ENCODE results near the gene PRODH2.

The PRODH2 gene

GRCh38 chr19:35812220-35813042, at the start of gene PRODH2:
Gene PRODH2 (minus strand): TSS chr19:35812845. CDS start chr19:35812805, 40 bp downstream.
- no peak for DNase-seq

GRCh38 chr19:35861640-35862160, 49.1 kb upstream of the PRODH2 start:
- DNase-seq, result no peak

GRCh38 chr19:35860818-35861639, 48.4 kb upstream of the PRODH2 start:
- DNase-seq, result no peak

- no peak for DNase-seq
Observed at GRCh38 chr19:35860436-35860817, 47.8 kb upstream of the PRODH2 start.

GRCh38 chr19:35859414-35859813, 46.8 kb upstream of the PRODH2 start:
- DNase-seq, result no peak

- DNase-seq, result no peak
Observed at GRCh38 chr19:35858311-35858710, 45.7 kb upstream of the PRODH2 start.

GRCh38 chr19:35856546-35857149, 44.0 kb upstream of the PRODH2 start, which contains the start of gene KIRREL2:
Gene KIRREL2 (plus strand): TSS chr19:35856911. CDS start chr19:35857120, 209 bp downstream.
- DNase-seq, result no peak

- DNase-seq, result no peak
Observed at GRCh38 chr19:35853038-35853756, 40.6 kb upstream of the PRODH2 start.

- DNase-seq, result no peak
Observed at GRCh38 chr19:35852029-35852780, 39.6 kb upstream of the PRODH2 start, which contains the start of gene NPHS1. Gene NPHS1 (minus strand): TSS chr19:35852504. CDS start chr19:35851837, 667 bp downstream.

- no peak for DNase-seq
Observed at GRCh38 chr19:35851213-35852028, 38.8 kb upstream of the PRODH2 start.

GRCh38 chr19:35848919-35849505, 36.4 kb upstream of the PRODH2 start:
- no peak for DNase-seq

GRCh38 chr19:35848486-35848885, 35.8 kb upstream of the PRODH2 start:
- DNase-seq, result no peak

- DNase-seq, result no peak
Observed at GRCh38 chr19:35847911-35848310, 35.3 kb upstream of the PRODH2 start.

- DNase-seq, result no peak
Observed at GRCh38 chr19:35846038-35846668, 33.5 kb upstream of the PRODH2 start.

- DNase-seq, result no peak
Observed at GRCh38 chr19:35845215-35846037, 32.8 kb upstream of the PRODH2 start.

GRCh38 chr19:35844482-35845214, 32.0 kb upstream of the PRODH2 start:
- no peak for DNase-seq

GRCh38 chr19:35843676-35844481, 31.2 kb upstream of the PRODH2 start:
- no peak for DNase-seq
